GM12801 (cell line): ENCODE data around the gene ADAMTS19.

Source experiments
- CTCF ChIP-seq: IDR thresholded peaks from one replicate; pipeline ENCODE4 v1.5.1; 2011; ENCODE audit warnings: control low read depth; ENCODE audit not compliant: insufficient read length; ENCODE audit errors: extremely low read depth

Gene ADAMTS19

GRCh38 chr5:129454461-129454860, 5.6 kb upstream of the ADAMTS19 start:
- no peak for TF ChIP-seq CTCF

GRCh38 chr5:129459450-129459776, 685 bp upstream of the ADAMTS19 start:
- no peak for TF ChIP-seq CTCF

- no peak for TF ChIP-seq CTCF
These were observed 506 bp downstream of the ADAMTS19 start for GRCh38 chr5:129460672-129460935.

GRCh38 chr5:129460936-129461710, 1.0 kb downstream of the ADAMTS19 start:
- no peak for TF ChIP-seq CTCF

GRCh38 chr5:129461711-129462332, 1.7 kb downstream of the ADAMTS19 start:
- TF ChIP-seq CTCF, result no peak

- TF ChIP-seq CTCF, result no peak
These were observed 5.8 kb downstream of the ADAMTS19 start for GRCh38 chr5:129465776-129466344.

- TF ChIP-seq CTCF, result no peak
These were observed 14.4 kb downstream of the ADAMTS19 start for GRCh38 chr5:129474544-129474943.
